Right hindlimb (tissue), 1 donor: Measurements from ENCODE around the gene FXYD6.
"Not testable (repeated sequence)": the region's sequence is repeated elsewhere in the genome, so short reads cannot be mapped to it uniquely, and the experiment has no call there.

ENCODE experiments used
- DNase-seq: peaks from one replicate; pipeline ENCODE4 v3.0.0-alpha.2; 2018

The FXYD6 gene

DNA sequence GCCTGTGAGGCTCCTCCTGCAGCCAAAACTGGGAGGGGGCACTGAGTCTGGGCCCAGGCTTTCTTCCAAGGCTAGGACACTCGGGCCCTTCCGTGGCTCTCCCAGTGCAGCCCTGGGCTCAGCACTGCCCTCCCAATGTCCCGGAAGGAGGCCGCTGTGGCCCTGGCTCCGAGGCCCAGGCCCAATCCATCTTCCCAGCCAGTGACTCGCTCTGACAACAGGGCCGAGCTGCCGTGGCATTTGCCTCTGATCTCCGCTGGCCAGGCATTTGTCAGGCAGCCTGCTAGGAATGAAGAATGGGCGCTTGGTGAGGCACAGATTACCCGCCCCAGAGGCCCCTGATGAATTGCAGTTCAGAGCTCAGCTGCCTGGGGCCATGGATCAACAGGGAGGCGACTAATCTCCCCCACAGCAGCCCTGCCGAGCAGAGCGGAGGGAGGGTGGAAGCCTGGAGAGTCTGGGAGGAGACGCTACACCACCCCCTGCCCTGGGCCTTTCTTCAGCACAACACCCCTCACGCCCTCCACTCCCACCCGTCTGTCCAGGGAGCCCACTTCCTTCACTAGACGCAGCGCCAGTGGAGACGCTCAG, 60.2 kb downstream of the FXYD6 start:
- no peak for DNase-seq

GRCh38 chr11:117815262-117815803, 61.1 kb downstream of the FXYD6 start:
- no peak for DNase-seq

- DNase-seq: no peak
Observed at GRCh38 chr11:117814766-117815261, 61.6 kb downstream of the FXYD6 start.

DNA sequence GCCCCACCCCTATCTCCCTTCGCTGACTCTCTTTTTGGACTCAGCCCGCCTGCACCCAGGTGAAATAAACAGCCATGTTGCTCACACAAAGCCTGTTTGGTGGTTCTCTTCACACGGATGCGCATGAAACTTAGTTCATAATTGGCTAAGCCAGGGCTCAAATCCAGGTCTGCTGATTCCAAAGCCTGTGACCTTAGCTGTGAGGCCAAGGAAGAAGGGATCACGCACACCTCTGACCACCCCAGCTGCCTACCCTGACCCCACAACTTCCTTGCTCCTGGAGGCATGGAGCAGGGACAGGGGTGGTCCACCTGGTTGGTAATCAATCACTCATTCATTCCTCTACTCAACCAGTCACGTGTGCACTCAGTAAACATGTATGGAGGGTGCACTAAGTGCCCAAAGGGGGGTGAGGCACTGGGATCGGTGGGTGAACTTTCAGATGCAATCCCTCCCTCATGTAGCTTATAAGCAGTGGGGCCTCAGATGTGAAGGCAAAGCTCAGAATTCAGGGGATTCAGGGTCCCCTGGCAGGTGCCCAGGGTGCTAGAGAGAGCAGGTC, 62.2 kb downstream of the FXYD6 start:
- no peak for DNase-seq

GRCh38 chr11:117810056-117810451, 66.4 kb downstream of the FXYD6 start:
- not testable (repeated sequence) for DNase-seq

- DNase-seq: peak; percentile 81
Observed at GRCh38 chr11:117809236-117810055, 67.0 kb downstream of the FXYD6 start.

- no peak for DNase-seq
Observed at GRCh38 chr11:117808784-117809183, 67.7 kb downstream of the FXYD6 start.

- DNase-seq: peak; percentile 79
Observed at GRCh38 chr11:117807482-117808327, 68.8 kb downstream of the FXYD6 start.

DNA sequence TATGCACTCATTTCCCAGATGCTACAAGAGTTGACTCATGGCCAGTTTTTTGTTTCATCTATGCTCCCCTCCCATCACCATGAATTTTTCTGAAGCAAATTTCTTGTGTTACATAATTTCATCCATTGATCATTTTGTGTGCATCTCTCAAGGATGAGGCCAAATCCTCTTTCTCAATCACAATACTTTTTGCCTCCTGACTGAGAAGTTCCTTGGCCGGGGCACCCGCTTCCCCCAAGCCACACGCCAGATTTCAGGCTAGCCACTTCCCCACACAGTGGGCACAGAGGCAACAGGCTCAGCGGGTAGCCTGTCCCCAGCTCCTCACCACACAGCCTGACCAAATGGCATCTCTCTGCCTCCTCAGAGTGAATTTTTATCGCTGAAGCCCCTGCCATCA, 69.6 kb downstream of the FXYD6 start:
- DNase-seq: no peak

GRCh38 chr11:117805045-117805444, 71.4 kb downstream of the FXYD6 start:
- DNase-seq: no peak

DNA sequence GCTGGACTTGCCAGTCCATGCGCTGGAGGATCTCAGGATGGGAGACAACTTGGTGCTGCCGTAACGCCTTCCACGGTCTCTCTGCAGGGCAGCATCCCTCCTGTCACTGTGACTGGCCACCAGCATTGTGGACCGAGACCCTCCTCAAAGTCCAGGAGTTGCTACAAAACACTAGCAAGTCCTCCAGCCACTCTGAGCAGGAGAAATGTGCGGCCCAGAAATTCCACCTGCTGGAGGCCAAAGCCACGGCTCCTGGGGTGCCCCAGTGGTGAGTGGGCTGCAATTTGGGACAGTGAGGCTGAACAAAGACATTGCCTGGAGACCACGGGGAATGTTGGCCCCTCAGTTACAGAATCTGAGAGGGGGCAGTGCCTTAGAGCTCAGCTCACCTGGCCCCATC, 72.6 kb downstream of the FXYD6 start:
- DNase-seq: no peak

DNA sequence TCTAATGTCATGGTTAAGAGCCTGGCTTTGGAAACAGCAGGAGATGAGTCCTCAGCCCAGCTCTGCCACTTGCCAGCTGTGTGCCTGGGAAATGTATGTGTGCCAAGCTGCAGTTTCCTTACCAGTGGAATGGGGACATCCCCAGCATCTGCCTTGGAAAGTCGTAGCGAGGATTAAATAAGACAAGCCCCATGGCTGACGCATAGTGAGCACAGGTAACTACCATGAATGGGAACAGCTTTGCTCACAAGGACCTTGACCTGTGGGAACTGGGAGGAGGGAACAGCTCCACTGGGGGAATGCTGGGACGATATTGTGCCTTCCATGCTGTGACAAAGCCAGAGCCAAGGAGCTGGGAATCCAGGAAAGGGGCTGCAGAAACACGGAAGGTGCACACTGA, 76.8 kb downstream of the FXYD6 start:
- DNase-seq: no peak

DNA sequence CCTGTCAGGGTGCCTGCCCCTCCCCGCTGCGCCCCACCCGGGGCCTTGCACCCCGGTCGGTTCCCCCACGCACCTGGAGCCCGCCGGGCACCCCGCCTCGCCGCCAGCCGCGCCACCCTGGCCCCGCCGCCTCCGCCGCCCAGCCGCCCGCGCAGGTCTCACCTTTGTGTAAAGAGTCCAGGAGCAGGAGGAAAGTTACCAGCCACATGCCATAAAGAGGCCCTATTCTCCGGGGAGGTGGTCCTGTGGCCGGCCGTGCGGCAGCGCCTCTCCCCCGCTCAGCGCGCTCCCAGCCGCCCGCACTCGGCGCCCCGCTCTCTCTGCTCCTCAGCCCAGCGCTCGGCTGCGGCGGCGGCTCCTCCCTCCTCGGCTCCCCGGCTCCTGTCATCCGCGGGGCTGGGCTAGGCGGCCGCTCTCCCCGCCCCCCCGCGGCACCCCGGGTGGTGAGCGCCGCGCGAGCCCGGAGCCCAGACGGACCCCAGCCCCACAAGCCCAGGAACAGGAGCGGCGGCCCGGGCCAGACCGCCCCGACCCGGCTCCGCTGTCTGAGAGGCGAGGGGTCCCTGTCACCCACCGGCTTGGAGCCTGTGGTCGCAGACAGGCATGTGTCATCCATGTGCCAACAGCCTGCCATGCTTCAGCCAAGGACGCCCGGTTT, 79.5 kb downstream of the FXYD6 start, which contains the start of gene DSCAML1:
TSS of gene DSCAML1 (minus strand) at position 345 of the 658 bp plus-strand sequence. CDS start at position 208, 137 bp downstream.
- no peak for DNase-seq

DNA sequence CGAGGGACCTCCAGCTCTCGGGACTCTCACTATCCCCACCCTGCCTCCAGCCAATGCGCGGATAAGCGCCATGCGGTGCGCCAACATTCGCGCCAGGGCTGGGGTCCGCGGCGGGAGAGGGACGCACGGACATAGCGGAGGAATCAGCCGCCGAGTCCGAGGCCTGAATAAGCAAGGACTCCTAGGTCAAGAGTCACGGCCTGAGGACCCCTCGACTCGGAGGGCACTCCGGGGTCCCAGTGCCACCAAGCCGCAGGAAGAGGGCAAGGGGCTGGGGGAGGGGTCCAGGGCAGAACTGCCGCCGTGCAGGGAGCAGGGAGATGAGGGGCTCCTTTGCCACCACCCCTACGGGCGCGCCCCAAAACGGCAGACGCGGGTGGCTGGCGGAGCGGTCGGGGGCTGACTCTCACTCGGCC, 80.0 kb downstream of the FXYD6 start:
- DNase-seq: no peak

DNA sequence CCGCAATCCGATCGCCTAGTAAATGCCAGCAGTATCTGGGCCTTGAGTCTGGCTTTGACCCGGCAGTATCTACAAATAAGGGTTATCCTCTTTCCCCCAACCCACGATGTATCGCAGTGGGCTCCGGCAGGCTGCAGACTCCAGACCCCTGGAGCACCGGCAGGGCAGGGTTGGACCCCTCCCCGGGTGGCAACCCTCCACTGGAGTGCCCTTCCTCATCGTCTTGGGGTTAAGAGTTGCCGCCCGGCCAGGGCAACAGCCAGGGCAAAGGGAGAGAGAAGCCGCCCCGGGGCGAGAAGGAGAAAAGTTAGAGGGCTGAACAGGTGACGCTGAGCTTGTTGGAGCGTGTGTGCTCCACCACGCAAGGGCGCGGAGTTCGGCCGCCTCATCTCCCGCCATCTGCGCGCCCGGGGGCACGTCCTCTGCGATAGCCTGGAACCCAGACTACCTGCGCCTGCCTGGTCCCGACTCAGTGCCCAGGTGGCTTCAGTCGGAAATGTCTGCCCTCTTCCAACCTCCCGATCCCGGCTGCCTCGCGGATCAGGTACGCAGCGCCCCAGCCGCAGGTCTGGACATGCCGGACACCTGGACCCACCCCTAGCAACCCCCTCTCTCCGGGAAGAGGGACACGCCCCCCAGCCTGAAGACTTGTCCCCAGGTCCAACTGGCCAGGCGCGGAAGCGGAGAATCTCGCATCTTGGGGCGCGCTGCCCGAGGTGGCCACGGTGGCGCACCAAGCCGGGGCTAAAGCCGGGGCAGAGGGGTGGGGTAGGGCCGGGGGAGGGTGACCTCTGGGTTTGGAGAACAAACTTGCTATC, 80.6 kb downstream of the FXYD6 start:
- no peak for DNase-seq

GRCh38 chr11:117794772-117795629, 81.5 kb downstream of the FXYD6 start:
- no peak for DNase-seq

GRCh38 chr11:117794135-117794534, 82.3 kb downstream of the FXYD6 start:
- DNase-seq: no peak

DNA sequence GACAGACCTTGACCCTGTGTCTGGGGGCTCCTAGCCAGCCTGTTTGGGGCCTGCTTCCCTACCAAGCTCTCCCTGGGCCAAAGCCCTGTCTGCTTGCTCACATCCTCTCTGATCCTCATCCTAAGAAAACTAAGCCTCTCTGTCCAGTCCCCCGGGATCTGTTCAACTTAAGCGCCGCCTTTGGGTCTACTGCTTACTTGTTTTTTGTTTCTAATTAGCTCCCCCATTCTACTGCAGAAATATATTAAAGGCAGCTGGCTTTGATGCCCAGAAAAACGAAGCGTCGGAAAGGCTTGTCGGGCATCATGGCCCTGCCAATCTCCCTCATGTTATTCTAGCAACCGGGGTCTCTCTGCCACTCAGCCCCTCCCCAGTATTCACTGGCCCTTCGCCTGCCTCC, 82.9 kb downstream of the FXYD6 start:
- no peak for DNase-seq

DNA sequence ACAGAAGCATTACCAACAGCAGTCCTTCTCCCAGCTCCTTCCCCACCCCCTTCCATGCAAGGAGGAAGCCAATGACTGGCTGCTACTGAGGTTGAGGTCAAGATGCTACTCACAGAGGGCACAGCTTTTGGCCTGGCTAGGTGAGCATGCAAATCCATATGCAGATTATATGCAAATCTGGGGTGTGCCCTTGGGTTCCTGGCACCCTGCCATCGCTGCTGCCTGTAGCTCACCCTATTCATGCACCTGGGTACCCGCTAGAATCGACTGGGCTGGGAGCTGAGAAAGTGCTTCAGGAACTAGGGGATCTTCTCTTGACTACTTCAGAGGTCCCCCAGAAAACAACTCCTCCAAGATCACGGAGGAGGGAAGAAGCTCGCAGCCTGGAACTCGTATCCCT, 83.5 kb downstream of the FXYD6 start:
- DNase-seq: no peak

DNA sequence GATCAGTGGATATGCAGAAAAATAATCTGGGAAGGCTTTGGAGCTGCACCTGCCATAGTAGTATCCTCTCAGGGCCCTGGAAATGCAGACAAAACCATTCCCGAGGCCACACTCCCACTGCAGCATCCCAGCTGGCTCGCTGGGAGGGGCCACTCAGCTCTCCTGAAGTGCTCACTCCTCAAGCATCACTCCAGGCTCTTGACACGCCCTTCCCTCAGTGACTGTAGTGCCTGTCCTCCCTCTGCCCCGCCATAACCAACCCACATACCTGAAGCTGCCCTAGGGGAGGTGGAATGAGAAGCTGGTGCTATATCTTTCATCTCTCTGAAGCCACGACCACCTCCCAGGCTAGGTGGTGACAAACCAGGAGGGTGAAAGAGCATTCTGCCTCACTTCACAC, 84.2 kb downstream of the FXYD6 start:
- no peak for DNase-seq
